ENCODE measurements around the gene HLA-A. TPM values are rescaled to one million over a fixed set of nuclear protein-coding genes. Genes with fewer than 3 reads are reported as not detected.

The HLA-A gene
- total and polyA plus RNA-seq, 9 of the 15 experiments (the other 6 are each of a cell fraction or from before 2014, with no cell fraction given), result 0.46 to 3.3 TPM; not detected in 7

- peak; percentile 95 to 97 for TF ChIP-seq FOXK2 (conservative IDR thresholded peaks at IDR 0.05 in 1 of 2, IDR thresholded peaks at IDR 0.05 in 1 of 2; ENCODE audit: low read depth in 2 of 2)
- TF ChIP-seq THAP7 (CRISPR knock-in tag; IDR thresholded peaks at IDR 0.05), result 0 out of 2 replicates have a peak, but pooled peaks have one; percentile 12
- TF ChIP-seq BRF2 (IDR thresholded peaks at IDR 0.05; ENCODE audit: borderline replicate concordance, insufficient read depth, insufficient read length), result no peak
- peak; percentile 65 for TF ChIP-seq ASH1L (IDR thresholded peaks at IDR 0.05; ENCODE audit: borderline replicate concordance, low read depth, partially characterized antibody)
- no peak for TF ChIP-seq FOXA1 (IDR thresholded peaks at IDR 0.05; ENCODE audit: borderline replicate concordance)
- TF ChIP-seq ZNF586 (CRISPR knock-in tag; conservative IDR thresholded peaks at IDR 0.05), result no peak
- TF ChIP-seq USF2 (CRISPR knock-in tag; IDR thresholded peaks at IDR 0.05), result no peak
- TF ChIP-seq CTCF (IDR thresholded peaks at IDR 0.05 in 2 of 3, conservative IDR thresholded peaks at IDR 0.05 in 1 of 3; ENCODE audit: insufficient read depth in 2 of 3, low read depth in 1 of 3, low read length in 3 of 3), result no peak
- peak; percentile 25; the same call in 1 of the 2 replicates for TF ChIP-seq XRCC5 (IDR thresholded peaks at IDR 0.05; ENCODE audit: low read depth, low read length)
- TF ChIP-seq ZSCAN32 (CRISPR knock-in tag; IDR thresholded peaks at IDR 0.05), result no peak
- TF ChIP-seq PHB (CRISPR knock-in tag; IDR thresholded peaks at IDR 0.05), result peak; percentile 53; the same call in 1 of the 2 replicates
- peak; percentile 79 for TF ChIP-seq PKNOX1 (IDR thresholded peaks at IDR 0.05)
- TF ChIP-seq E2F5 (CRISPR knock-in tag; IDR thresholded peaks at IDR 0.05), result no peak
- TF ChIP-seq ZBTB49 (CRISPR knock-in tag; IDR thresholded peaks at IDR 0.05; ENCODE audit: borderline replicate concordance), result no peak
Observed at GRCh38 chr6:29964887-29965562, 22.7 kb downstream of the HLA-A start (continued).
